Skeletal muscle tissue (tissue), 4 donors: ENCODE data around the gene CGNL1. TPM values are rescaled to one million over a fixed set of nuclear protein-coding genes. Genes with fewer than 3 reads are reported as not detected.

Source experiments
- H3K27ac ChIP-seq: one replicate; pipeline ENCODE4 v1.7.0; 2013; ENCODE audit warnings: mild to moderate bottlenecking, low read depth, low read length, inconsistent platforms
- H3K27me3 ChIP-seq, 3 donors: one replicate each; pipeline ENCODE4 v1.7.0; 2013; ENCODE audit warnings: low read length in 3 of 3; ENCODE audit not compliant: control insufficient read depth in 3 of 3, insufficient read depth in 3 of 3
- H3K36me3 ChIP-seq, 3 donors: one replicate each; pipeline ENCODE4 v1.7.0; 2013; ENCODE audit warnings: low read length in 3 of 3; ENCODE audit not compliant: control insufficient read depth in 3 of 3, insufficient read depth in 3 of 3
- H3K4me1 ChIP-seq, 3 donors: one replicate each; pipeline ENCODE4 v1.7.0; 2013; ENCODE audit warnings: low read length in 3 of 3, mild to moderate bottlenecking in 3 of 3; ENCODE audit not compliant: control insufficient read depth in 3 of 3, insufficient read depth in 3 of 3
- H3K4me3 ChIP-seq, 3 donors: one replicate each; pipeline ENCODE4 v1.7.0; 2013; ENCODE audit warnings: low read length in 3 of 3
- H3K9ac ChIP-seq, 3 donors: one replicate each; pipeline ENCODE4 v1.7.0; 2013; ENCODE audit warnings: low read length in 3 of 3, mild to moderate bottlenecking in 3 of 3, moderate library complexity in 2 of 3, low read depth in 1 of 3
- H3K9me3 ChIP-seq, 3 donors: one replicate each; pipeline ENCODE4 v1.7.0; 2013; ENCODE audit warnings: low read length in 3 of 3; ENCODE audit not compliant: control insufficient read depth in 3 of 3
- total RNA-seq: library from RNA; depleted of rRNA; stranded (reverse); fragments of >200 nt; gene quantifications from one replicate; pipeline ENCODE4 v1.2.3, GENCODE V29; 2014
- donor health status: Osteomylitis.

Gene CGNL1
- total RNA-seq, 1 donor from 2014 or later: 11.5 TPM

DNA sequence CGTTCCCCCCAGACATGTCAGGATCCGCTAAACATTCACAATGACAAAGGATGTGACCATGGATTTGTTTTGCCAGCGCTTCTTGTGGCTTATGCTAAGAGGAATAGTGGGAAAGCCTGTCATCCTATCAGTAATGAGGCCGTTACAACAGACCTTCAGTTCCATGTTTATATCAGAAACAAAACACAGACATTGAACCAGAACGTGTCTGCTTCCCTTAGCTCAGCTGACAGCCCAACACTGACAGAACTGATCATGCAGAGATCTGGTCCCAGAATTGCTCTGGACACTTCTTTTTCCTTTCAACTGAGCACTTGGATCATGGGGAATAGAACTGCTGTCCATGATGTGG lies 157.1 kb downstream of the CGNL1 start:
- no peaks in the 10 kb centered on the region for H3K36me3 ChIP-seq
- H3K9me3 ChIP-seq: no peaks in the 10 kb centered on the region
- H3K4me3 ChIP-seq: no peak overlapping the region
- peaks cover 0 to 5% (median 4%) of the 10 kb centered on the region in 3 donors for H3K4me1 ChIP-seq
- no peak overlapping the region for H3K9ac ChIP-seq
- H3K27ac ChIP-seq: no peak overlapping the region
- H3K27me3 ChIP-seq: peaks cover 0 to 3% (median 0%) of the 10 kb centered on the region in 3 donors

DNA sequence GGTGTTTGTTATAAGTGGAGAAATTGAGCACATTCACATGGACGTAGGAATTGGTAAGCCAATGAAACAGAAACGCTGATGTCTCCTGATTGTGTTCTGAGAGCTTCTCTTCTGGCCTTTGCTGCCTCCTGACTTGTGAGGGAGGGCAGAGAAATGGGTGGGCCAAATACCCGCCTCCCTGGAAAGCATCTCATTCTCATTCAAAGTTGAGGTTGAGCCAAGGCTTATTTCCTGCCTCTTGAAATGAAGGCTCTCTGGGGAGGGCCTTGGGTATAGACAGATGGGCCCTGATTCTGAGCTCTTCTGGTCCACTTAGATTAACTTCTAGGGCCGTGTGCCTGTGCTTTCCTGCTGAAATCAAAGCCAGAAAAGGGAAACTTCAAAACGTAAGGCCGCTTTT lies 158.0 kb downstream of the CGNL1 start:
- Histone ChIP-seq H3K9ac (no peak overlapping the region), H3K9me3 (no peaks in the 10 kb centered on the region), H3K27ac (no peak overlapping the region), H3K27me3 (peaks cover 0 to 3% (median 0%) of the 10 kb centered on the region in 3 donors), H3K4me1 (peaks cover 0 to 5% (median 4%) of the 10 kb centered on the region in 3 donors), H3K36me3 (no peaks in the 10 kb centered on the region), H3K4me3 (no peak overlapping the region)

DNA sequence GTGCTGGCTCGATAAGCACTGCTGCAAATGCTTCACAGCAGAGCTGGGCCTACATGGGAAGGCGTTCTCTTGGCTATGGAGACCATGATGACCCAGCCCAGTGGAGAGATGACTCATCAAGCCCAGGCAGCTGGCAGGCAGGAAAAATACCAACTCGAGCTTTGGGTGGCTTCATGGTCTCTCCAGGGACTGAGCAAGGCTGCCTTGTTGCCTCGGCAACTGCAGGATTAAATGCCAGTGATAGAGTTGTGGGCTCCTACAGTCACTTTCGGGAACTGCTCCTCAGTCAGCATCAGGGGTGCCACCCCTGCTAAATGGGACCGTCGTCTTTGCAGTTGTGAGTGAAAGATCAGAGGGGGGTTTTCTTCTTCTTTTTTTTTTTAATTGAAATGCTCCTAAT lies 160.8 kb downstream of the CGNL1 start:
- no peak overlapping the region for H3K4me3 ChIP-seq
- no peaks in the 10 kb centered on the region for H3K36me3 ChIP-seq
- no peak overlapping the region for H3K27ac ChIP-seq
- H3K9me3 ChIP-seq: no peaks in the 10 kb centered on the region
- H3K9ac ChIP-seq: no peak overlapping the region
- peaks cover 0 to 5% (median 4%) of the 10 kb centered on the region in 3 donors for H3K4me1 ChIP-seq
- H3K27me3 ChIP-seq: no peaks in the 10 kb centered on the region

DNA sequence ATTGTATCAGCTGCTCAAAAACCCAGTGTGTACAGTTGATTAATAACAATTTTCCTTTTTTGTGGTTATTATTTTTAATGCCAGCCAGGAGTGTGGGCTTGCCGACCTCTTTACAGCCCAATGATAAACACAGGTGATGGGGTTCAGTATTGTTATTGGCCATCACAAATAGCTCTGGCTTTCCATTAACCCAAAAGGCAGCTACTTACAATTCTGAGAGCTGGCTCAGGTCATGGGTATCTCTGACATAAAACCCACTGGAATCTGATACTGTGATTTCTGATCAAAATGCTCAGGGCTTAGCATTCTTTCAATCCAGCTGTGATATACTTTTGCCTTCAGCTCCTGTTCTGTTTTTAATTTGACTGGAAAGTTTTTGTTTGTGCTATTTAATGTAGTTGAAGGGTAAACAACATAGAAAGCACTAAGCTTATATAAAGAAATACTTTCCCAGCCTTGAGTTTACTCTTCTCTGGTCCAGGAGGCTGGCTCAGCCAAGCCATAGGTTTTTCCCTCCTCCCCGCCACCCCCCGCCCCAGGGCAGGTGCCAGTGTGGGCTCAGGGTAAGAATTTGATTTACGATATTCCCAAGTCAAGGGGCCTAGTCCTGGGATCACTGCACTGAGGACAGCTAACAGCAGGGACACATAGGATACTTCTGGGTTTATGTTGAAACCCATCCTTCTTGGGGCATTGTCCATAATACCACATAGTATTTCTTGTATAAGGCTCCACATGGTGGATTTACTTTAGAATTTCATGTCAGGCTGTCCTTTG lies 161.4 kb downstream of the CGNL1 start:
- H3K27me3 ChIP-seq: no peaks in the 10 kb centered on the region
- no peak overlapping the region for H3K27ac ChIP-seq
- H3K4me1 ChIP-seq: peaks cover 0 to 5% (median 4%) of the 10 kb centered on the region in 3 donors
- H3K4me3 ChIP-seq: no peak overlapping the region
- no peaks in the 10 kb centered on the region for H3K9me3 ChIP-seq
- no peaks in the 10 kb centered on the region for H3K36me3 ChIP-seq
- H3K9ac ChIP-seq: no peak overlapping the region

DNA sequence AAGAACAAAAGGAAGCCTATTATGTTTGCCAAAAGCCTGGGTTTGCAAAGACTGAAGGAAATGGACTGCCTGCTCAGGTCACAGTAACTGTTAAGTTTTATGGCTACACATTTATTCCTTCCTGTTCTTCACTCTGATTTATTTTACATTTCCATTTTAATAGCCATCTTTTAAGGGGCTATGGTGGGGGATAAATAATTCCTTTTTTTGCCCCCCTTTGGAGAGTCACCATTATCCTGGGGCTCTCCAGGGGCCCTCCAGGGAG lies 161.9 kb downstream of the CGNL1 start:
- no peaks in the 10 kb centered on the region for H3K9me3 ChIP-seq
- H3K36me3 ChIP-seq: no peaks in the 10 kb centered on the region

DNA sequence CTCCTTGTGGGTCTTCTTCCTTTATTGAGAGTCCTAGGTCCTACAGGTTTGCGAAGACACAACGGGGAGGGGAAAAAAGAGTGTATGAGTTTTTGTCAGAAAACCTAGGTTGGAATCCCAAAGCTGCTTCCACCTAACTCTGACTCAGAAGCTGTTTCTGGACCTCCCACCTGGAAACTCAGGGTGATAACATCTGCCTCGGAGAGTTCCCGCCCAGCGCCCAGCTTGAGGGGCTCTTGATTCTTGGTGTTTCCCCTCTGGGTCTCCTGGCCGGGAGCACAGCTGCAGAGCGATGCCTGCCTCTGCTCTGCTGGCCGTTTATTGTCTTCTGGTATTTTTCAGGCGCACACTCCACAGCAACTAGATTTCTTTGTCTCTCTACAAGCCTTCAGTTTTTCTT lies 162.5 kb downstream of the CGNL1 start:
- no peak overlapping the region for H3K27ac ChIP-seq
- H3K9ac ChIP-seq: no peak overlapping the region
- H3K4me3 ChIP-seq: no peak overlapping the region
- H3K27me3 ChIP-seq: no peaks in the 10 kb centered on the region
- H3K36me3 ChIP-seq: no peaks in the 10 kb centered on the region
- no peaks in the 10 kb centered on the region for H3K9me3 ChIP-seq
- peaks cover 0 to 5% (median 4%) of the 10 kb centered on the region in 3 donors for H3K4me1 ChIP-seq

More for the DNA sequence above, 161.9 kb downstream of the CGNL1 start:
- Histone ChIP-seq H3K4me1 (peaks cover 0 to 5% (median 4%) of the 10 kb centered on the region in 3 donors), H3K27ac (no peak overlapping the region), H3K9ac (no peak overlapping the region), H3K4me3 (no peak overlapping the region), H3K27me3 (no peaks in the 10 kb centered on the region)

DNA sequence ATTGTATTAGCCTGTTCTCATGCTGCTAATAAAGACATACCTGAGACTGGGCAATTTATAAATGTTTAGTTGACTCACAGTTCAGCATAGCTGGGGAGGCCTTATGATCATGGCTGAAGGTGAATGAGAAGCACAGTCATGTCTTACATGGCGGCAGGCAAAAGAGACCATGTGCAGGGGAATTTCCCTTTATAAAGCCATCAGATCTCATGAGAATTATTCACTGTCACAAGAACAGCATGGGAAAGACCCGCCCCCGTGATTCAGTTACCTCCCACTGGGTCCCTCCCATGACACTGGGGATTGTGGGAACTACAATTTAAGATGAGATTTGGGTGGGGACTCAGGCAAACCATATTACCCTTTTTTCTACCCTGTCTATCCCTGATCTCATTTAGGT lies 163.9 kb downstream of the CGNL1 start:
- H3K4me1 ChIP-seq: peaks cover 0 to 5% (median 0%) of the 10 kb centered on the region in 3 donors
- no peaks in the 10 kb centered on the region for H3K27me3 ChIP-seq
- H3K36me3 ChIP-seq: no peaks in the 10 kb centered on the region
- no peaks in the 10 kb centered on the region for H3K9me3 ChIP-seq
- H3K27ac ChIP-seq: no peak overlapping the region
- no peak overlapping the region for H3K4me3 ChIP-seq
- H3K9ac ChIP-seq: no peak overlapping the region

DNA sequence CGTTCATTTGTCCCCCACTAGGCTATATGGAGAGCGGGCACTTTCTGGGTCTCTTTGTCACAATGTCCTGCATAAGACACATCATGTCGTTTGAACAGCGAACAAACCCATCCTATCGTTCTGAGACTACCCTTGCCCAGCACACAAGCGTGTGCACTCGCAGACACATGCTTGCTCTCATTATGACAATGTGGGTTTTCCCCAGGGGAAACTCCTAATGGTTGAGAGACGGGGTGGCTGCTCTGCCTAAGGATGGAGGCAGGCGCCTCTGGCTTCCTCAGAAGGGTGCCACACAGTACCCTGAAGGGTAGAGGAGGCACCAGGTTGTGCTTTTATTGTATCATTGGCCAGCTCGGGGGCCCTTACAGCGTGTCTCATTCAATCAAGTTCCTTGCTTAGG lies 164.4 kb downstream of the CGNL1 start:
- Histone ChIP-seq H3K4me3 (no peak overlapping the region), H3K4me1 (peaks cover 0 to 5% (median 0%) of the 10 kb centered on the region in 3 donors), H3K36me3 (no peaks in the 10 kb centered on the region), H3K27ac (no peak overlapping the region), H3K9me3 (no peaks in the 10 kb centered on the region), H3K9ac (no peak overlapping the region), H3K27me3 (no peaks in the 10 kb centered on the region)

DNA sequence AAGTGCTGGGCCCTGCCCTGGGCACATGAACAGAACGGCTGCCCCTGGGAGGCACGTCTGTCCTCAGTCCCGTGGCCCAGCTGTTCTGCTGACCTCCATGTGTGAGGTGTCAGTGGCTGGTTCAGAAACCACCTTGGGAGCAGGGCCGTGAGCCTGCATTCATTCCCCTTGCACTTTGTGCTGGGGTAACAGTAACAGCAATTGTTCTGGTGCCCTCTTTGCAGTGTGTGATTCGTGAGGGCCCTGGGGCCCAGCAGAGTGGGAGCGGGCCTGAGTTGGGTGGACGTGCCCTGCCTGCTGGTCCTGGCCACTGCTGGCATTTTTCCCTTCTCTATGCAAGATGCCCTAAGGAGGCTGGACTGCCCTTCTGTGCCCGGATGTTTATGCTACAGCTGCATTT lies 165.0 kb downstream of the CGNL1 start:
- no peak overlapping the region for H3K4me3 ChIP-seq

DNA sequence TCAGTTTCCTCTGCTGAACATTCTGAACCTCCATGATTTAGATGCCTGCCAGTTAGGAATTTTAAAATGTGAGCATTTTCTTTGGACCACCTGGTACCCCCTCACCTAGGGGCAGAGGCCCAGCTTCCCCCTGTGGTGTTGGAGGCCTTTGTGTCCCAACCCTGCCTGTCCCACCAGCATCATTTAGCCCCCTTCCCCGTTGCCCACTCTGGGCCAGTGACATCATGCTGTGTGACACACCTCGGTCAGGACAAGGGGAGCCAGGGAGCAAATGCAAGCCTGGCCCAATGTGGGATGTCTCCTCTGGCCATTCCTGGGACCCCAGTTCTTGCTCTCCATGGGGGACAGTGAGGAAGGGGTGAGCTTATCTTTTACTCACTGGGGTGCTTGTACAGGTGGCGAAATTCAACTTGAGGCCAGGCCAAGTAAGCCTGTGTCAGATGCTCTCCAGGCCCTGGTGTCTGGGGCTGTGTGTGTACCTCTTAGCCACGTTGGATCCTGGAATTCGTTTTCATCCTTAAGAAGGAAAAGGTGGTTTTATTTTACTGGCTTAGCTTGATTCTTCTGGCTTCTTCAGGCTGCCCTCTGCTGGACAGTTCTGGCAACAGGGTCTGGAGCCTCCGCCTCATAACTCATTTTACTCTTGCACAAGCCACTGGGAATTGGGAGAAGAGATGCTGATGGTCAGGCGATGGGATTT lies 165.7 kb downstream of the CGNL1 start:
- no peak overlapping the region for H3K9ac ChIP-seq
- H3K27ac ChIP-seq: no peak overlapping the region
- H3K4me1 ChIP-seq: peaks cover 0 to 4% (median 0%) of the 10 kb centered on the region in 3 donors
- no peaks in the 10 kb centered on the region for H3K36me3 ChIP-seq
- H3K4me3 ChIP-seq: no peak overlapping the region
- H3K27me3 ChIP-seq: no peaks in the 10 kb centered on the region
- no peaks in the 10 kb centered on the region for H3K9me3 ChIP-seq

More for the DNA sequence above, 165.0 kb downstream of the CGNL1 start:
- no peaks in the 10 kb centered on the region for H3K9me3 ChIP-seq
- H3K27ac ChIP-seq: no peak overlapping the region
- peaks cover 0 to 5% (median 0%) of the 10 kb centered on the region in 3 donors for H3K4me1 ChIP-seq
- H3K27me3 ChIP-seq: no peaks in the 10 kb centered on the region
- H3K36me3 ChIP-seq: no peaks in the 10 kb centered on the region
- H3K9ac ChIP-seq: no peak overlapping the region
